Dedifferentiated amniotic fluid mesenchymal stem cell (primary cell): Measurements from ENCODE around the gene KIAA1755.

Experiments
- DNase-seq: peaks from one replicate; pipeline ENCODE4 v3.0.0-alpha.2; 2016; ENCODE audit errors: extremely low spot score

Gene KIAA1755

DNA sequence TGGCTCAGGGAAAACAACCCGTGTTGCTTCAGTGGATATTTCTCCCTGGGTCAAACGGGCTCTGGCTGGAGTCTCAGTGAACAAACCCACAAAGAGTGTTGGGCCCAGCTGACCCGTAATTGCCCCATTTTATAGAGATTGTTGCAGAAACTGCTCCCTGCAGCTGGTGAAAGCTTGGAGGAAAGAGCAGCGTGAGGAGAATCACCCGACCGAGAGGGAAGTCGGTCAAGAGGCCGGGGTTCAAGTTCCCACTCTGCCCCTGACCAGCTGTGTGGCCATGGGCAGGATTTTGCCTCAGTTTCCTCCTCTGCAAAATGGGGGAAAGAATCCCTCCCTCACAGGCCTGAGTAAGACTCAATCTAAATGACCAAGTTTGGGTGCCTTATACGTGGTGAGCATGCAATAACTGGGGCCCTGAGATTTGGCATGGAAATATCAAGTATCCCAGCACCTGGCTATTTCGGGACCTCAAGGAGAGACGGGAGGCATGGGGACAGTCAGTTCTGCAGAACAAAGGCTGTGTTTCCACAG, 93.8 kb downstream of the KIAA1755 start:
- DNase-seq: no peak

DNA sequence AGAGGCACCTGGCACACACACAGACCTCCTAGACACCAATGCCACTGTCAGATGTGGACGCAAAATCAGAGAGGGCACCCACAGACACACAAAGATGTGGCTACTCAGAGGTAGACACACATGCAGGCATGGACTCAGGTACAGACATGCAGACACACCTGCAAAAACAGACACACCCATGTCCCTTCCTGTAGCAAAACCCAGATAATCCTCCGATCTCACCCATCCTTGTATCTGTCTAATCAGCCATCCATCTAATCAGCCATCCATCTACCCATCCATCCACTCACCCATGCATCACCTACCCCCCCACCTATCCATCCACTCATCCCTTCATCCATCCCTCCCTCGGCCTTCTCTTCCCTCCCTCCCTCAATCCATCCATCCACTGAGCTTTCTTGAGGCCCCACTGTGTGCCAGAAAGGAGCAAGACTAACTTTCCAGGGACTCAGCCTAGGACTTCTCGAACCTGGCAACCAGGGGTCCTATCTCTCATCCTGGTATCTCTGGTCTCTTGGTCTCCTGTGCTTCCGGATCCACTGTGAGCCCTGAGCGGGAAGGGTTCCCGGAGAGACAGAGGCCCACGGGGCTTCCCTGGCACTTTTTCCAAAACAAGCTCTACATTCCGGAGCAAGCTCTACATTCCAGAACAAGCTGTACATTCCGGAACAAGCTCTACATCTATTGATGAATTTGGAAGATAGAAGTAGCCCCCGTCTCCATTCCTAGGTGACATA, 94.4 kb downstream of the KIAA1755 start:
- DNase-seq: peak; percentile 23

DNA sequence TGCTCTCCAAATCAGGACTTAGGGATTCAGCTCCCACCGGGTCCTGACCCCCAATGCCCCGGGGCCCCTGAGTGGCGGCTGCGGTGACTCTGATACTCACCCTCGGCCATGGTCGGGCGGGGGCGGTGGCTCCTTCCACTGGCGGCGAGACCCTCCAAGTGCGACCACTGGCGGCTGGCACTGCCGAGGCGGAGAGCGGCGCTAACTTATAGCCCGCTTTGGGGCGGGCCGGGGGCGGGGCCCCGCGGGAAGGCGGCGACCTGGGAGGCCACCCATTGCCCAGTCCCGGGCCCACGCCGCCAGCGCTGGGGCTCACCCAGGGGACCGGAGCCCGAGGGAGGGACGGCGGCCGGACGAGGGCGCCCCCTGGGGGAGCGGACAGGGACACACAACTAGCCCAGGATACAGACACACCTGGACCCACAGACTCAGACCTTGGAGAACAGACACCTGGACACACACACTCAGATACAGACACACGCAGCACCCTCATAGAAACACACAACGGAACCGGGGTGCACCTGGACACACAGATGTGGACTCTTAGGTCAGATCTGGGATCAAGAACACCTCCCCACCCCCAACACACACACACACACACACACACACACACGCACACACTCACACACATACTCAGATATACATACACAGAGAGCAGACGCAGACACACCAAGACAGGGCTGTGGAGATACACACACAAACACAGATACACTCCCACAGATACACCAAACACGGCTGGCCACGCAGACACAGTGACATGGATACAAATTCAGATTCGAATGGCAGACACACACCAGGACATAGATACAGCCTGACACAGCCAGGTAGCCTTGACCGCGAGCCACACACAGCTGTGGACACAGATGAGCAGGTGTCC, 95.2 kb downstream of the KIAA1755 start, which contains the start of gene TGM2:
TSS of gene TGM2 (minus strand) at position 182 of the 877 bp plus-strand sequence. CDS start at position 110, 72 bp downstream.
- DNase-seq: peak; percentile 52

DNA sequence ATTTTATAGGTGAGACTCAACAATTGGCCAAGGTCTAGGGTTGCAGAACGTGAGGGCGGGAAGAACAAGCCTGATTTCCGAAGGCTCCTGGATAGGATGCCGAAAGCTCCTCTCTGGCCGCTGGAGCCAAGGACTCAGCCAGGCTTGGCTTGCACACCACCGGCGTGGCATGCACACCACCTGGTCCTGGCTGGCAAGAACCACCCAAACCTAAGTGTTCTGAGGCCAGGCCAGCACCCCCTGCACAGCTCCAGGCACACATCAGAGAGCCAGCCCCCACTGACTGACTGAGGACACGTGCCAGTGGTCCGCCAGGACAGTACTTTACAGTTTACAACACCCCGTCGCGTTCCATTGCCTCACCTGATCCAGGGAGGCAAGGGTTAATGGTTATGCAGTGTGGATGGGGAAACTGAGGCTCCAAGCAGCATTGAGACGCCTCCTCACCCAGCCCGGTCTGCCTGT, 95.9 kb downstream of the KIAA1755 start:
- DNase-seq: no peak

DNA sequence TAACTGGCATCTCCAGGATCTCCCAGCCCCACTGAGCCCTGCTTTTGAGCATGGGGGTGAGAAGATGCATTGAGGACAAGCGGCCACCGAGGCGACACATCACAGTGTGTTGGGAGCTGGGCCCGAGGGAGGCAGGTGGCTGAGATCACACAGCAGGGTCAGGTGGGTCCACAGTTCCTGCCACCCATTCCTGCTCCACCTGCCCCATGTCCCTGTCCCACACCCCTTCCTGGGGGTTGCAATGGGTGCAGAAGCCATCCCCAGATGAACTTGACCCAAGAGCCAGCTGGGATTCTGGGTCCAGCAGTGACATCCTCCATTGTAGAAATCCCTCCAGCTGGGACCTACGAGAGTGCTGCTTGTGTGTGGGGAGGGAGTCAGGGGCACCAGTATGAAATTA, 96.5 kb downstream of the KIAA1755 start:
- no peak for DNase-seq

DNA sequence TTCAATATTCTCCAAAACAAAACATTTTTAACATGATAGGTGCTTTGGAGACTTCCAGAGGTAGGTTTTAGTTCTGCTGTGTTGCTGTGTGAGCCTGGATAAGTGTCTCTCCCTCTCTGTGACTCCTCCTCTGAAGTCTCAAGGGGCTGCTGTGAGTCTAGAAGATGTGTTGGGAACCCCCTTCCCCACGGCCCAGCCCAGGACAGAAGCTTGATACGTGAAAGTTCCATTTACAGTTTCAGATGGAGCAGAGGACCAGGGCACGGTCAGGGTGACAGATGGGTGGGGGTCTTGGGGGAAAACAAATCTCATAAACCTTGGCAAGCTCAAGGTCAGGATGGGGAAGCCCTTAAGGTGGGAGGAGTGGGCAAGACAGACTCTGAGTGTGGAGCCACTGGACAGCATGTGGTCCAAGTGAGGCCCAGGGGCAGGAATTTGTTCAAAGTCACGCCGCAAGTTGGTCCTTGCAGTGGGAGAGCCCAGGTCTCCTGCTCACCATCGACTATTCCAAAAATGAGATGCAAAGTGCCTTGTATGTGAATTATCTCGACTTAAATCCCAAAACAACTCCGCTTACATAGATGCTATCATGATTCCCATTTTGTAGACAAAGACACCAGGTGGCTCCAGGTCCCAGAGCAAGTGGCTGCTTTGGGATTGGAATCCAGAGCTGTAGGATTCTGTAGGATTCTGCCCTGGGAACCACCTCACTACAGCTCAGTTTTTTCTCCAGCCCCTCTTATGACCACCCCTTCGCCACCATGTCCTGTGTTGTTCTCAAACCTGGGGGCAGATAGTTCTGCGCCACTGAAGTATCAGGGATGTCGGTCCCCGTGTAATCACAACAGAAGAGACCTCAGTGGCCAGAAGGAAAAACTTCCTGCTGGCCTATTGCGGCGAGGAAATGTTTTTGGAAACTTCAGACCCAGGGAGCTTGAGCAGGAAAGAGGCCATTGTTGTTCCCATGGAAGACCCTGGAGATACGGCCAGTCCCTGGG, 97.4 kb downstream of the KIAA1755 start:
- DNase-seq: no peak

DNA sequence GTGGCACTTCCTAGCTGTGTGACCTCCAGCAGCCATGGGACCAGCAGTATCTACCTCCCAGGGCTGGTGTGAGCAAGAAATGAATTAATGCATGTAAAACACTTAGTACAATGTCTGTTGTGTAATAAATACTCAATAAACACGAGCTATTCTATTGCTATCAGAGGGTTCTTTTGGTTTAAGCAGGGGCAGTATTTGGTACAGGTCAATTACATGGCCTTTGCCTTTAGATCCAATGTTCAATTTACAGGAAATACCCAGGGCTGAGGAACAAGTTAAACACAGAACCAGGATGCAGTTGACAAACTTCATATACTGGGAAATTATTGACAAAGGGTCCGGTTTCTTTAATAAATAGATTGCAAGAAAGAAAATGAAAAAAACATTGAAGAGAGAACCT, 98.4 kb downstream of the KIAA1755 start:
- no peak for DNase-seq

DNA sequence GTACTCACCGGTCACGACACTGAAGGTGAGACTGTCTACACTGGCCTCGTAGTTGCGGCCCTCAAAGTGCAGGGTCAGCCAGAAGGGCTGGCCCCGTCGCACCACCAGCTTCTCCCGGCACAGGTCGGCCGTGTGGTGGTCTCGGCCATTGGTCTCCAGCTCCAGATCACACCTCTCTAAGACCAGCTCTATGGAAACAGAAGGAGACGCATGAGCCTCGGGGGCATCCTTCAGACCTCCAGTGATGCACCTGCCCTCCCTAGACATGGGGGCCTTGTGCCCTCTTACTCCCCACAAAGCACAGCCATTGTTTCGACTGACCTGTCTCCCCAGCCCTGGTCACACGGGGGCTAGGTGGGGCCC, 99.1 kb downstream of the KIAA1755 start:
- DNase-seq: no peak
